ENCODE results near the gene COL1A2. TPM values are rescaled to one million over a fixed set of nuclear protein-coding genes. Genes with fewer than 3 reads are reported as not detected.

The COL1A2 gene
- total RNA-seq, 1 experiment from 2014 or later = not detected

- CTCF ChIA-PET = no interaction called here
- Mint-ChIP-seq H3K9me3 (ENCODE audit: low read depth, unreplicated experiment) (no peaks in the 10 kb centered on the region), H3K27ac (ENCODE audit: unreplicated experiment) (no peak overlapping the region), H3K4me3 (ENCODE audit: low read depth, unreplicated experiment) (no peak overlapping the region), H3K4me1 (ENCODE audit: low read depth, unreplicated experiment) (no peaks in the 10 kb centered on the region), H3K27me3 (ENCODE audit: unreplicated experiment) (no peaks in the 10 kb centered on the region), H3K36me3 (ENCODE audit: insufficient read depth, unreplicated experiment) (no peaks in the 10 kb centered on the region)
- no TSS peak for BruUV-seq (replicated peaks)
- no peak for TF ChIP-seq CTCF (IDR thresholded peaks at IDR 0.05; ENCODE audit: unreplicated experiment)
- intact Hi-C loops (cut with micrococcal nuclease; ENCODE audit: unreplicated experiment) = no loop called here
- DNase-seq = no peak
Observed at GRCh38 chr7:94472608-94473007, 77.9 kb downstream of the COL1A2 start.

GRCh38 chr7:94476251-94476840 lies 81.7 kb downstream of the COL1A2 start:
- no peaks in the 10 kb centered on the region for H3K4me1 Mint-ChIP-seq (ENCODE audit: low read depth, unreplicated experiment)
- no peak for DNase-seq
- no TSS peak for BruUV-seq (replicated peaks)
- no peak for TF ChIP-seq CTCF (IDR thresholded peaks at IDR 0.05; ENCODE audit: unreplicated experiment)
- CTCF ChIA-PET = no interaction called here
- no peaks in the 10 kb centered on the region for H3K36me3 Mint-ChIP-seq (ENCODE audit: insufficient read depth, unreplicated experiment)
- intact Hi-C loops (cut with micrococcal nuclease; ENCODE audit: unreplicated experiment) = no loop called here
- H3K4me3 Mint-ChIP-seq (ENCODE audit: low read depth, unreplicated experiment) = no peak overlapping the region
- H3K9me3 Mint-ChIP-seq (ENCODE audit: low read depth, unreplicated experiment) = no peaks in the 10 kb centered on the region
- no peak overlapping the region for H3K27ac Mint-ChIP-seq (ENCODE audit: unreplicated experiment)
- H3K27me3 Mint-ChIP-seq (ENCODE audit: unreplicated experiment) = no peaks in the 10 kb centered on the region

- CTCF ChIA-PET = no interaction called here
- no peak overlapping the region for H3K27ac Mint-ChIP-seq (ENCODE audit: unreplicated experiment)
- no peaks in the 10 kb centered on the region for H3K9me3 Mint-ChIP-seq (ENCODE audit: low read depth, unreplicated experiment)
- no TSS peak for BruUV-seq (replicated peaks)
- DNase-seq = no peak
- intact Hi-C loops (cut with micrococcal nuclease; ENCODE audit: unreplicated experiment) = no loop called here
- no peaks in the 10 kb centered on the region for H3K27me3 Mint-ChIP-seq (ENCODE audit: unreplicated experiment)
- no peak for TF ChIP-seq CTCF (IDR thresholded peaks at IDR 0.05; ENCODE audit: unreplicated experiment)
- H3K4me1 Mint-ChIP-seq (ENCODE audit: low read depth, unreplicated experiment) = no peaks in the 10 kb centered on the region
- H3K4me3 Mint-ChIP-seq (ENCODE audit: low read depth, unreplicated experiment) = no peak overlapping the region
- no peaks in the 10 kb centered on the region for H3K36me3 Mint-ChIP-seq (ENCODE audit: insufficient read depth, unreplicated experiment)
Observed at GRCh38 chr7:94477878-94478277, 83.2 kb downstream of the COL1A2 start.

- H3K27ac Mint-ChIP-seq (ENCODE audit: unreplicated experiment) = no peak overlapping the region
- H3K4me1 Mint-ChIP-seq (ENCODE audit: low read depth, unreplicated experiment) = no peaks in the 10 kb centered on the region
- no peaks in the 10 kb centered on the region for H3K9me3 Mint-ChIP-seq (ENCODE audit: low read depth, unreplicated experiment)
- DNase-seq = no peak
- CTCF ChIA-PET = no interaction called here
- BruUV-seq (replicated peaks) = no TSS peak
- H3K36me3 Mint-ChIP-seq (ENCODE audit: insufficient read depth, unreplicated experiment) = no peaks in the 10 kb centered on the region
- H3K27me3 Mint-ChIP-seq (ENCODE audit: unreplicated experiment) = no peaks in the 10 kb centered on the region
- TF ChIP-seq CTCF (IDR thresholded peaks at IDR 0.05; ENCODE audit: unreplicated experiment) = no peak
- no peak overlapping the region for H3K4me3 Mint-ChIP-seq (ENCODE audit: low read depth, unreplicated experiment)
- intact Hi-C loops (cut with micrococcal nuclease; ENCODE audit: unreplicated experiment) = no loop called here
Observed at GRCh38 chr7:94478648-94479214, 84.0 kb downstream of the COL1A2 start.

Other genes with a start within 250 kb of the COL1A2 start
- 7.8 and 9.2 TPM in 2 replicates for gene CASD1, start 114.9 kb downstream of the COL1A2 start, total RNA-seq (2022)